Neural cell (in vitro differentiated cells): ENCODE results near the gene SLC49A4.

Experiments
- CTCF ChIP-seq: fragments of 450-650 bp; IDR thresholded peaks from 2 replicates; pipeline ENCODE4 v1.5.1; 2014; ENCODE audit warnings: antibody characterized with exemption, mild to moderate bottlenecking, moderate library complexity; ENCODE audit not compliant: poor library complexity, severe bottlenecking
- EP300 ChIP-seq: fragments of 450-650 bp; conservative IDR thresholded peaks from 2 replicates; pipeline ENCODE4 v1.6.1; 2014; ENCODE audit warnings: antibody characterized with exemption, mild to moderate bottlenecking, moderate library complexity; ENCODE audit not compliant: poor library complexity, severe bottlenecking
- EZH2 ChIP-seq: fragments of 200-600, 300-800 bp; shearing (Covaris generic), sonication (generic); IDR thresholded peaks from 2 replicates; pipeline ENCODE4 v1.6.1; 2014; ENCODE audit warnings: antibody characterized with exemption, low read length, borderline replicate concordance, mild to moderate bottlenecking; ENCODE audit not compliant: insufficient read depth, poor library complexity, severe bottlenecking
- MXI1 ChIP-seq: fragments of 450-650 bp; conservative IDR thresholded peaks from 2 replicates; pipeline ENCODE4 v1.6.1; 2014; ENCODE audit warnings: antibody characterized with exemption, mild to moderate bottlenecking; ENCODE audit not compliant: poor library complexity, severe bottlenecking
- POLR2AphosphoS5 ChIP-seq: IDR thresholded peaks from 2 replicates; pipeline ENCODE4 v1.6.1; 2012
- RAD21 ChIP-seq: fragments of 450-650 bp; conservative IDR thresholded peaks from 2 replicates; pipeline ENCODE4 v1.6.1; 2014; ENCODE audit warnings: antibody characterized with exemption, mild to moderate bottlenecking, moderate library complexity
- REST ChIP-seq: IDR thresholded peaks from 2 replicates; pipeline ENCODE4 v1.6.1; 2012; ENCODE audit warnings: borderline replicate concordance
- SMC3 ChIP-seq: fragments of 450-650 bp; conservative IDR thresholded peaks from 2 replicates; pipeline ENCODE4 v1.6.1; 2014; ENCODE audit warnings: antibody characterized with exemption, mild to moderate bottlenecking, moderate library complexity; ENCODE audit not compliant: poor library complexity
- TAF1 ChIP-seq: IDR thresholded peaks from 2 replicates; pipeline ENCODE4 v1.6.1; 2012; ENCODE audit warnings: low read depth

- TF ChIP-seq SMC3, result no peak
- TF ChIP-seq CTCF, result no peak
- no peak for TF ChIP-seq REST
- no peak for TF ChIP-seq RAD21
- TF ChIP-seq EP300, result no peak
- TF ChIP-seq EZH2, result no peak
- TF ChIP-seq POLR2AphosphoS5, result no peak
- no peak for TF ChIP-seq TAF1
- no peak for TF ChIP-seq MXI1
Observed at GRCh38 chr3:122776675-122777468, 18.0 kb upstream of the SLC49A4 start.
